Measurements from ENCODE around the gene ATPAF1.

Gene ATPAF1

DNA sequence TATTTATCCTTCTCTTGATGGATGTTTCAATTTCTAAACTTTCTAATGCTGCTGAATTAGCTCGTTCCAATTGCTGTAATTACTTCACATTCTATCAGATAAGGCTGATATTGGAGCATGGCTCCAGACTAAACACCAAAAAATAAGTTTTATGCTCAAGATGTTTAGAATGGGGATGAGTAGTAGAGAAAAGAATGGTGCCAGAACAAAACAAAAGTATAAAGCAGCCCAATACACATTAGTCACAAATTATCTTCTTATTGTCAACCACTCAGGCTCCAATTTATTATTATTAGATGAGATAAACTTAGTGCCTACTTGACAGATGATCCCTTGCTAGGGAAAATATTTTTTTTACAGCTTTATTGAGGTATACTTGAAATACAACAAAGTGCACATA, 21.8 kb downstream of the ATPAF1 start:
- H3K4me3 ChIP-seq (ENCODE audit: low read depth, low read length), result no peak overlapping the region
- no peak for TF ChIP-seq ZNF692 (tag by site-specific recombination; IDR thresholded peaks at IDR 0.05)
- no peak for TF ChIP-seq BCL11A (tag by site-specific recombination; IDR thresholded peaks at IDR 0.05; ENCODE audit: low read depth)
- no peak for TF ChIP-seq ZNF174 (tag by site-specific recombination; IDR thresholded peaks at IDR 0.05)
- no peak for TF ChIP-seq ZNF544 (tag by site-specific recombination; IDR thresholded peaks at IDR 0.05)
- no peak for TF ChIP-seq SP2 (tag by site-specific recombination; IDR thresholded peaks at IDR 0.05)
- TF ChIP-seq ZNF239 (tag by site-specific recombination; IDR thresholded peaks at IDR 0.05), result no peak
- TF ChIP-seq HOXA7 (CRISPR knock-in tag; IDR thresholded peaks at IDR 0.05; ENCODE audit: borderline replicate concordance), result no peak
- TF ChIP-seq ZNF404 (tag by site-specific recombination; IDR thresholded peaks at IDR 0.05), result no peak
- TF ChIP-seq ZNF621 (tag by site-specific recombination; IDR thresholded peaks at IDR 0.05), result no peak
- no peak for TF ChIP-seq MZF1 (tag by site-specific recombination; IDR thresholded peaks at IDR 0.05; ENCODE audit: borderline replicate concordance)
- TF ChIP-seq ZNF423 (tag by site-specific recombination; IDR thresholded peaks at IDR 0.05), result no peak
- no peak for TF ChIP-seq MEIS1 (CRISPR knock-in tag; IDR thresholded peaks at IDR 0.05; ENCODE audit: borderline replicate concordance)
- no peak for TF ChIP-seq ZNF280C (tag by site-specific recombination; IDR thresholded peaks at IDR 0.05)
- H3K36me3 ChIP-seq (ENCODE audit: control insufficient read depth in 2 of 2, insufficient read depth in 1 of 2, low read length in 2 of 2), result peaks cover 20 to 67% of the 10 kb centered on the region in 2 experiments
- no peaks in the 10 kb centered on the region for H3K9me3 ChIP-seq (ENCODE audit: control insufficient read depth, insufficient read depth, low read depth, low read length)
- peaks cover 5% of the 10 kb centered on the region for H3K4me1 ChIP-seq (ENCODE audit: control insufficient read depth, insufficient read depth, low read length)
- ChIA-PET POLR2A (no interaction called here), CTCF (interaction anchor here (0.6 kb wide), 1 partner anchor 101 kb away, joined by 3 read pairs; no protein-coding TSS in a partner anchor)
- H3K27ac ChIP-seq (ENCODE audit: extremely low read depth, low read depth, low read length), result no peak overlapping the region

- H3K36me3 ChIP-seq (ENCODE audit: control insufficient read depth in 2 of 2, insufficient read depth in 1 of 2, low read length in 2 of 2), result peaks cover 20 to 71% of the 10 kb centered on the region in 2 experiments
- no peak for TF ChIP-seq ZNF292 (tag by site-specific recombination; IDR thresholded peaks at IDR 0.05; ENCODE audit: borderline replicate concordance, low read depth)
- no peak for TF ChIP-seq ZNF629 (tag by site-specific recombination; IDR thresholded peaks at IDR 0.05)
- TF ChIP-seq ZNF121 (tag by site-specific recombination; IDR thresholded peaks at IDR 0.05), result peak; percentile 96
- no peak for TF ChIP-seq ZBTB7A (tag by site-specific recombination; IDR thresholded peaks at IDR 0.05; ENCODE audit: low read depth)
- TF ChIP-seq ZNF416 (tag by site-specific recombination; IDR thresholded peaks at IDR 0.05), result no peak
- CTCF ChIA-PET, result interaction anchor here (0.6 kb wide), 1 partner anchor 101 kb away, joined by 3 read pairs; no protein-coding TSS in a partner anchor
These were observed 22.3 kb downstream of the ATPAF1 start for GRCh38 chr1:46645815-46646214.

DNA sequence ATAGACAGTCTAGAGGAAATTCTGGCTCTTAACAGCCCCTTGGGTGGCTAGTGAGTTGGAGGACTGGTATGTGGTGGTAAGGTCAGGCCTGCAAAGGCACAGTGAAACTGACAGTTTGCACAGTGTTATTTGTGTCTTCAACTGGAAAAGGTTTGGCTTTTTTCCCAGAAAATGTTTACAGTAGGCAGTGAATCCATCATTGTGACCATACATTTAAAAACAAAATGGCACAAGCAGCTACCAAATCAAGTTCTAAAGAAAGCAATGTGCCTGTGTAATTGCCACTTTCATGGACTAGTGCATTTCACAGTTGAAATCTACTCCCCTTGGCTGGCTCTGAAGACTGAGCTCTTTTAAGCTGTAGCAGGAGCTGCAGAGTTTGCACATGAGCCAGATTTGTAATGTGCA, 24.8 kb downstream of the ATPAF1 start:
- peaks cover 3 to 60% of the 10 kb centered on the region in 2 experiments; a peak in 2 of 3 replicates for H3K36me3 ChIP-seq (ENCODE audit: control insufficient read depth in 2 of 2, insufficient read depth in 1 of 2, low read length in 2 of 2)
- no peak overlapping the region for H3K4me3 ChIP-seq (ENCODE audit: low read depth, low read length)
- ChIA-PET POLR2A (interaction anchor here (0.5 to 1.8 kb wide), 3 partner anchors 35 to 374 kb away, joined by 3 to 7 read pairs (median 3); partner anchors contain the start of gene MKNK1), CTCF (interaction anchor here (0.8 kb wide), 1 partner anchor 39 kb away, joined by 3 read pairs; the partner anchor contains the start of gene MKNK1)
- H3K9me3 ChIP-seq (ENCODE audit: control insufficient read depth, insufficient read depth, low read depth, low read length), result no peaks in the 10 kb centered on the region
- H3K4me1 ChIP-seq (ENCODE audit: control insufficient read depth, insufficient read depth, low read length), result peaks cover 5% of the 10 kb centered on the region
- no peak overlapping the region for H3K27ac ChIP-seq (ENCODE audit: extremely low read depth, low read depth, low read length)
- TF ChIP-seq ZNF544 (tag by site-specific recombination; IDR thresholded peaks at IDR 0.05), result no peak
- TF ChIP-seq SCRT1 (tag by site-specific recombination; IDR thresholded peaks at IDR 0.05; ENCODE audit: borderline replicate concordance), result no peak
- TF ChIP-seq, protein P1, sequence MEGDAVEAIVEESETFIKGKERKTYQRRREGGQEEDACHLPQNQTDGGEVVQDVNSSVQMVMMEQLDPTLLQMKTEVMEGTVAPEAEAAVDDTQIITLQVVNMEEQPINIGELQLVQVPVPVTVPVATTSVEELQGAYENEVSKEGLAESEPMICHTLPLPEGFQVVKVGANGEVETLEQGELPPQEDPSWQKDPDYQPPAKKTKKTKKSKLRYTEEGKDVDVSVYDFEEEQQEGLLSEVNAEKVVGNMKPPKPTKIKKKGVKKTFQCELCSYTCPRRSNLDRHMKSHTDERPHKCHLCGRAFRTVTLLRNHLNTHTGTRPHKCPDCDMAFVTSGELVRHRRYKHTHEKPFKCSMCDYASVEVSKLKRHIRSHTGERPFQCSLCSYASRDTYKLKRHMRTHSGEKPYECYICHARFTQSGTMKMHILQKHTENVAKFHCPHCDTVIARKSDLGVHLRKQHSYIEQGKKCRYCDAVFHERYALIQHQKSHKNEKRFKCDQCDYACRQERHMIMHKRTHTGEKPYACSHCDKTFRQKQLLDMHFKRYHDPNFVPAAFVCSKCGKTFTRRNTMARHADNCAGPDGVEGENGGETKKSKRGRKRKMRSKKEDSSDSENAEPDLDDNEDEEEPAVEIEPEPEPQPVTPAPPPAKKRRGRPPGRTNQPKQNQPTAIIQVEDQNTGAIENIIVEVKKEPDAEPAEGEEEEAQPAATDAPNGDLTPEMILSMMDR (tag by site-specific recombination; IDR thresholded peaks at IDR 0.05), result no peak
- no peak for TF ChIP-seq ZNF398 (tag by site-specific recombination; IDR thresholded peaks at IDR 0.05)
- 0 out of 2 replicates have a peak, but pooled peaks have one; percentile 42 for TF ChIP-seq ZNF324 (tag by site-specific recombination; IDR thresholded peaks at IDR 0.05)
- TF ChIP-seq ZNF341 (tag by site-specific recombination; IDR thresholded peaks at IDR 0.05; ENCODE audit: low read depth), result 0 out of 2 replicates have a peak, but pooled peaks have one; percentile 20
- peak; percentile 100 for TF ChIP-seq OSR2 (tag by site-specific recombination; IDR thresholded peaks at IDR 0.05)
- peak; percentile 90 for TF ChIP-seq ZEB2 (tag by site-specific recombination; IDR thresholded peaks at IDR 0.05)
- TF ChIP-seq KLF10 (tag by site-specific recombination; IDR thresholded peaks at IDR 0.05), result peak; percentile 35; the same call in 1 of the 2 replicates

More at GRCh38 chr1:46645815-46646214, 22.3 kb downstream of the ATPAF1 start:
- H3K9me3 ChIP-seq (ENCODE audit: control insufficient read depth, insufficient read depth, low read depth, low read length), result no peaks in the 10 kb centered on the region
- H3K4me1 ChIP-seq (ENCODE audit: control insufficient read depth, insufficient read depth, low read length), result peaks cover 5% of the 10 kb centered on the region
- POLR2A ChIA-PET, result no interaction called here
- H3K27ac ChIP-seq (ENCODE audit: extremely low read depth, low read depth, low read length), result no peak overlapping the region
- no peak overlapping the region for H3K4me3 ChIP-seq (ENCODE audit: low read depth, low read length)

Measured in HEK293 (cell line).